SU-DHL-6 (cell line): ENCODE measurements around the gene GNPTAB.
"Not testable (repeated sequence)": the region's sequence is repeated elsewhere in the genome, so short reads cannot be mapped to it uniquely, and the experiment has no call there.

Experiments used
- H2AFZ ChIP-seq: fragments of 200-600 bp; sonication (generic); 2 replicates; pipeline ENCODE4 v1.6.1; 2014; ENCODE audit warnings: low read depth, mild to moderate bottlenecking, moderate library complexity, mixed read lengths, antibody characterized with exemption, low read length; ENCODE audit not compliant: severe bottlenecking
- H3F3A ChIP-seq: fragments of 200-600 bp; shearing (Covaris generic); 2 replicates; pipeline ENCODE4 v1.6.0; 2016; ENCODE audit warnings: antibody characterized with exemption, mild to moderate bottlenecking; ENCODE audit not compliant: insufficient read depth
- H3K27ac ChIP-seq: fragments of 200-600 bp; sonication (generic); 2 replicates; pipeline ENCODE4 v1.5.1; 2016; ENCODE audit warnings: low read depth, mild to moderate bottlenecking, low read length, moderate library complexity, mixed read lengths
- H3K27me3 ChIP-seq: fragments of 200-600 bp; sonication (generic), shearing (Covaris generic); 2 replicates; pipeline ENCODE4 v1.6.0; 2014; ENCODE audit warnings: mild to moderate bottlenecking, low read length
- H3K36me3 ChIP-seq: fragments of 200-600 bp; sonication (generic); 2 replicates; pipeline ENCODE4 v1.6.1; 2014; ENCODE audit warnings: mild to moderate bottlenecking, low read length, mixed read lengths
- H3K4me2 ChIP-seq: fragments of 300-600, 200-600 bp; shearing (Covaris generic), sonication (generic); 2 replicates; pipeline ENCODE4 v1.6.0; 2014; ENCODE audit warnings: low read length, low read depth, mild to moderate bottlenecking; ENCODE audit not compliant: poor library complexity, severe bottlenecking
- H3K4me3 ChIP-seq: fragments of 200-600 bp; sonication (generic); 2 replicates; pipeline ENCODE4 v1.5.1; 2014; ENCODE audit warnings: antibody characterized with exemption, low read length, mild to moderate bottlenecking, mixed read lengths; ENCODE audit not compliant: insufficient read depth, poor library complexity, severe bottlenecking
- H3K79me2 ChIP-seq: fragments of 200-600 bp; sonication (generic); 2 replicates; pipeline ENCODE4 v1.6.1; 2014; ENCODE audit warnings: mild to moderate bottlenecking, low read length, moderate library complexity; ENCODE audit not compliant: insufficient read depth
- H3K9ac ChIP-seq: fragments of 200-600 bp; sonication (generic); 2 replicates; pipeline ENCODE4 v1.7.0; 2014; ENCODE audit warnings: mild to moderate bottlenecking, low read length
- H3K9me2 ChIP-seq: fragments of 200-600 bp; sonication (generic); replicated peaks from 2 replicates; pipeline ENCODE4 v1.6.1; 2014; ENCODE audit warnings: low read length; ENCODE audit not compliant: insufficient read depth
- H3K9me3 ChIP-seq: fragments of 200-600 bp; sonication (generic); 2 replicates; pipeline ENCODE4 v1.6.1; 2014; ENCODE audit warnings: low read length, mixed read lengths; ENCODE audit not compliant: insufficient read depth
- H4K20me1 ChIP-seq: fragments of 200-600 bp; sonication (generic); 2 replicates; pipeline ENCODE4 v1.6.1; 2014; ENCODE audit warnings: low read depth, mild to moderate bottlenecking, antibody characterized with exemption, low read length, moderate library complexity, mixed read lengths
- CTCF ChIP-seq: fragments of 200-600 bp; sonication (generic); IDR thresholded peaks from one replicate; pipeline ENCODE4 v1.5.1; 2017; ENCODE audit warnings: antibody characterized with exemption, mild to moderate bottlenecking, low read length, moderate library complexity; ENCODE audit not compliant: insufficient read depth, poor library complexity, severe bottlenecking
- EZH2phosphoT487 ChIP-seq: fragments of 200-600 bp; sonication (generic), shearing (Covaris generic); conservative IDR thresholded peaks from 2 replicates; pipeline ENCODE4 v1.6.1; 2018; ENCODE audit warnings: mild to moderate bottlenecking, antibody characterized with exemption, low read length, moderate library complexity, mixed read lengths

The GNPTAB gene

DNA sequence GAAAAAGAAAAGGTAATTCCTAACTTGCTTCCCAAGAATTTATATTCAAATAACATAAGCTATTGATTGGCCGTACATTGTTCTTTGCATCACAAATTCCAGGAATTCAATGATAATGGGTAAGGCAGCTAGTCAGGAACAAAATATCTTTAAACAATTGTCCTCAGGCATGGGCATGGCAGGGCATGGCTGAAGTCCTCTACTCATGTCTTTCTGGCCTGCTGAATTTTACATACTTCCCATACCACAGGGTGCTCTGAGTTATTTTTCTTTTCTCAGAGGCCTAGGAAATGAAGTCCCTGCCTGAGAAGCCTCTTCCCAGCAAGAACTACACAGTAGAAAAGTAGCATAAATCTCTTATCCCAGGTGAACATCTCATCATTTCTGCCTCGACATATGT lies 31.5 kb upstream of the GNPTAB start:
- Histone ChIP-seq H3K36me3 (no peaks in the 10 kb centered on the region), H3K9me3 (no peaks in the 10 kb centered on the region), H3K79me2 (no peaks in the 10 kb centered on the region), H2AFZ (no peak overlapping the region), H3K9me2 (no peaks in the 10 kb centered on the region), H3K4me2 (no peak overlapping the region), H4K20me1 (no peaks in the 10 kb centered on the region), H3K27ac (no peak overlapping the region), H3K9ac (no peak overlapping the region), H3K4me3 (no peak overlapping the region), H3K27me3 (no peaks in the 10 kb centered on the region), H3F3A (no peaks in the 10 kb centered on the region)
- TF ChIP-seq EZH2phosphoT487: no peak
- TF ChIP-seq CTCF: no peak

GRCh38 chr12:101861688-101862087 lies 30.9 kb upstream of the GNPTAB start:
- H3K4me2 ChIP-seq, H3K9me2 ChIP-seq, H2AFZ ChIP-seq, H3K27ac ChIP-seq, H3K4me3 ChIP-seq, H3K36me3 ChIP-seq, H3K27me3 ChIP-seq, H3K9me3 ChIP-seq, H3K79me2 ChIP-seq, H3F3A ChIP-seq, H4K20me1 ChIP-seq, H3K9ac ChIP-seq: not testable (repeated sequence)

DNA sequence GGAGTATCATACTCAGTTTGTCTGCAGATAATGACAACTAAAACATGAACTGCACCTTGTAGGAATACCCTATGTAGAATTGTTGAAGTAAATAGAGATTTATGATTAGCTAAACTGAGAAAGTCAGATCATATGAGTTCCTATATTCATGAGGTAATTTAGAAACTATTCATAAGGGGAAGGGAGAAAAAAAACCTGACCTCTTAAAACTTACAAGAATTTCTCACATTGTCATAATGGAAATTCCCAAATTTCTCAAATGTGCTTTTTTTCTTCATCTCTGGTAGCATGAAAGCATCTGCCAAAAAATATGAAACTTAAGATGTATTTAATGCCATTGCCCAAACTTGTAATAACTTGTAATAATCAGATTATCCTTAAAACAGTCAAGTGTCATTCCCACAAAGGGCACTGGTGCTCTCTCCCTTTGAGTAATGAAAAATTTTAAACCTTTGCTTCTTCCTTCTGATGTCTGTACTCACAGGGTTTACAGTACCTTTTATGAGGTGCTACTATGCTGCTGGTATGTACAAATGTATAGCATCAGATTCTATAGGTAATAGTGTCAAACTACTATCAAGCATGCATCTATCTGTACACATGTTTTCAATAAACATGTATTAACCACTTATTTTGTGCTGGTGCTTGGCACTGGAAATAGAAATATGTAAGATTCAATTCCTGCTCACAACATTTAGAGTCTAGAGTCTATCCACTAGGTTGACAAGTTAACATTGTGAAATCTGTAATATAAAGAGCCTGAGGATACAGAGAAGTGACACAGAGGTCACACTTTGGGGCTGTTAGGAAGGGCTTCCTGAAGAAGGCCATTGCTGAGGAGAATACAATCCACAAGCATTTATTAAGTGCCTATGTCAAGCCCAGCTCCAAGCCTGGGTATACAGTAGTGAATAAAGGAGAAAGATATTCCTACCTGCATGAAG lies 29.2 kb upstream of the GNPTAB start:
- H4K20me1 ChIP-seq: no peaks in the 10 kb centered on the region
- no peaks in the 10 kb centered on the region for H3K36me3 ChIP-seq
- no peak overlapping the region for H3K27ac ChIP-seq
- no peaks in the 10 kb centered on the region for H3K9me2 ChIP-seq
- no peak overlapping the region for H2AFZ ChIP-seq
- H3K79me2 ChIP-seq: no peaks in the 10 kb centered on the region
- H3K9ac ChIP-seq: no peak overlapping the region
- no peak overlapping the region for H3K4me2 ChIP-seq
- no peaks in the 10 kb centered on the region for H3K27me3 ChIP-seq
- H3F3A ChIP-seq: no peaks in the 10 kb centered on the region
- TF ChIP-seq EZH2phosphoT487: no peak
- TF ChIP-seq CTCF: no peak
- no peaks in the 10 kb centered on the region for H3K9me3 ChIP-seq
- H3K4me3 ChIP-seq: no peak overlapping the region

- Histone ChIP-seq H3K79me2 (no peaks in the 10 kb centered on the region), H3K9ac (no peak overlapping the region), H3F3A (no peaks in the 10 kb centered on the region), H2AFZ (no peak overlapping the region), H3K9me2 (no peaks in the 10 kb centered on the region), H3K4me3 (no peak overlapping the region), H4K20me1 (no peaks in the 10 kb centered on the region), H3K9me3 (no peaks in the 10 kb centered on the region), H3K4me2 (no peak overlapping the region), H3K36me3 (no peaks in the 10 kb centered on the region), H3K27me3 (no peaks in the 10 kb centered on the region), H3K27ac (no peak overlapping the region)
- TF ChIP-seq EZH2phosphoT487 (no peak), CTCF (no peak)
Measured at GRCh38 chr12:101858361-101858760, 27.6 kb upstream of the GNPTAB start.
